ENCODE data around the gene APOLD1.
"Not testable (repeated sequence)": the region's sequence is repeated elsewhere in the genome, so short reads cannot be mapped to it uniquely, and the experiment has no call there.

The APOLD1 gene

GRCh38 chr12:12807970-12808702, 22.7 kb downstream of the APOLD1 start:
- DNase-seq (ENCODE audit: low spot score), result no peak

GRCh38 chr12:12810553-12811021, 25.1 kb downstream of the APOLD1 start:
- no peak for DNase-seq (ENCODE audit: low spot score)

- DNase-seq (ENCODE audit: low spot score), result no peak
These were observed 25.9 kb downstream of the APOLD1 start for GRCh38 chr12:12811343-12811742.

GRCh38 chr12:12812174-12812573, 26.7 kb downstream of the APOLD1 start:
- no peak for DNase-seq (ENCODE audit: low spot score)

- DNase-seq (ENCODE audit: low spot score), result no peak
These were observed 27.2 kb downstream of the APOLD1 start for GRCh38 chr12:12812618-12813119.

- DNase-seq (ENCODE audit: low spot score), result peak; percentile 92
These were observed 28.0 kb downstream of the APOLD1 start, which contains the start of gene DDX47 for GRCh38 chr12:12813120-12814101. Gene DDX47, plus strand, starts transcription at chr12:12813346. Its CDS starts 22 bp downstream, at chr12:12813368.

GRCh38 chr12:12817616-12818015, 32.2 kb downstream of the APOLD1 start:
- DNase-seq (ENCODE audit: low spot score), result no peak

- no peak for DNase-seq (ENCODE audit: low spot score)
These were observed 33.2 kb downstream of the APOLD1 start for GRCh38 chr12:12818701-12819100.

GRCh38 chr12:12819221-12819620, 33.8 kb downstream of the APOLD1 start:
- no peak for DNase-seq (ENCODE audit: low spot score)

GRCh38 chr12:12819752-12820311, 34.4 kb downstream of the APOLD1 start:
- DNase-seq (ENCODE audit: low spot score), result peak; percentile 84

- DNase-seq (ENCODE audit: low spot score), result not testable (repeated sequence)
These were observed 34.9 kb downstream of the APOLD1 start for GRCh38 chr12:12820376-12820775.

GRCh38 chr12:12821975-12822374, 36.5 kb downstream of the APOLD1 start:
- DNase-seq (ENCODE audit: low spot score), result no peak

GRCh38 chr12:12822886-12823285, 37.4 kb downstream of the APOLD1 start:
- no peak for DNase-seq (ENCODE audit: low spot score)

GRCh38 chr12:12823300-12823699, 37.8 kb downstream of the APOLD1 start:
- DNase-seq (ENCODE audit: low spot score), result peak; percentile 73

- no peak for DNase-seq (ENCODE audit: low spot score)
These were observed 38.4 kb downstream of the APOLD1 start for GRCh38 chr12:12823811-12824210.

GRCh38 chr12:12835378-12836146, 50.1 kb downstream of the APOLD1 start:
- peak; percentile 16 for DNase-seq (ENCODE audit: low spot score)

- DNase-seq (ENCODE audit: low spot score), result no peak
These were observed 51.1 kb downstream of the APOLD1 start for GRCh38 chr12:12836571-12836970.

- DNase-seq (ENCODE audit: low spot score), result peak; percentile 84
These were observed 51.8 kb downstream of the APOLD1 start for GRCh38 chr12:12837025-12837812.

GRCh38 chr12:12837813-12838153, 52.3 kb downstream of the APOLD1 start:
- DNase-seq (ENCODE audit: low spot score), result no peak

- no peak for DNase-seq (ENCODE audit: low spot score)
These were observed 53.5 kb downstream of the APOLD1 start for GRCh38 chr12:12839003-12839395.

- DNase-seq (ENCODE audit: low spot score), result not testable (repeated sequence)
These were observed 54.0 kb downstream of the APOLD1 start for GRCh38 chr12:12839439-12839838.
